GM15510 (cell line): ENCODE results near the gene LMOD3.
A peak's percentile ranks its signal among the peaks of the same experiment; 100 is the strongest.

Source experiments
- POLR2A ChIP-seq: IDR thresholded peaks from 3 replicates; pipeline ENCODE4 v1.6.1; 2011; ENCODE audit warnings: borderline replicate concordance; ENCODE audit not compliant: insufficient read length; ENCODE audit errors: extremely low read depth

Gene LMOD3

GRCh38 chr3:69087030-69087791 lies 35.2 kb downstream of the LMOD3 start:
- no peak for TF ChIP-seq POLR2A

- no peak for TF ChIP-seq POLR2A
Observed at GRCh38 chr3:69085833-69086722, 36.3 kb downstream of the LMOD3 start.

GRCh38 chr3:69085168-69085832 lies 37.1 kb downstream of the LMOD3 start:
- TF ChIP-seq POLR2A = no peak

GRCh38 chr3:69084326-69085167 lies 37.8 kb downstream of the LMOD3 start, which contains the start of gene ARL6IP5:
Gene ARL6IP5, plus strand, starts transcription at chr3:69084937. Its CDS starts 111 bp downstream, at chr3:69085048.
- TF ChIP-seq POLR2A = peak; percentile 52

DNA sequence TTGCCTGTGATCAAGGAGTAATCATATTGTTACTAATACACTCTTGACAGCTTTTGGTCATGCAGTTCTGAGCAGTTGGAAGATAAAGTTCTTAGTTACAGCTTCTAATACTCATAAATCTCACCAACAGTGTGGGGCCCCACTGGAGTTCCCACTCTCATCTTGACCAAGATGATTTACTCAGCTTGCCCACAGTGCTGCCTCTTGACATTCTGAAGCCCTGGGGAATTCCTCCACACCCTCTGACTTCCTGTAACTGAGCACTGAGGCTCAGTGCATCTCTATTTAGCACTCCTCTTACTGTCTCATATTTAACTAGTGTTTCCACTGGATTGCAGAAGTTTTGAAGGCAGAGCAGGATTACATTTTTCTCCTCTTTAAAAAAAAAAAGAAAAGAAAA lies 39.6 kb downstream of the LMOD3 start:
- peak; percentile 28 for TF ChIP-seq POLR2A

- TF ChIP-seq POLR2A = no peak
Observed at GRCh38 chr3:69082361-69082760, 40.0 kb downstream of the LMOD3 start.

GRCh38 chr3:69081583-69082262 lies 40.7 kb downstream of the LMOD3 start:
- no peak for TF ChIP-seq POLR2A

GRCh38 chr3:69080233-69080920 lies 42.0 kb downstream of the LMOD3 start, which contains the start of gene UBA3:
Gene UBA3, minus strand, starts transcription at chr3:69080365. Its CDS starts 12 bp downstream, at chr3:69080353.
- peak; percentile 91 for TF ChIP-seq POLR2A

- TF ChIP-seq POLR2A = no peak
Observed at GRCh38 chr3:69079269-69080159, 42.9 kb downstream of the LMOD3 start.

DNA sequence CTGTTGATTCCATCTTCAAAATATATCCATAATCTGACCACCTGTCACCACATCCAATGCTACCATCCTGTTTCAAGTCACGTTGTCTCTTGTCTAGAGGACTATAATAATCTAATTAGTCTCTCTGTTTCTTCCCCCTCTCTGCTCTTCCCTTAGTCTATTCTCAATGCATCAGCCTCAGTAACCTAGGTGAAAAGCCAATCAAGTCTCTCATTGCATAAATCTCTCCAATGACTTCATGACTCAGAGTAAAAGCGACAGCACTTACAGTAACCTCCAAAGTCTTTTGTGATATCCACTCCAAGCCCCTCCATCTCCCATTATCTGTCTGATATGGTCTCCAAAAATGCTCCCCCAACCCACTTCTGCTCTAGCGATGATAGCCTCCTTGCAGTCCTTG lies 49.5 kb downstream of the LMOD3 start:
- TF ChIP-seq POLR2A = no peak

DNA sequence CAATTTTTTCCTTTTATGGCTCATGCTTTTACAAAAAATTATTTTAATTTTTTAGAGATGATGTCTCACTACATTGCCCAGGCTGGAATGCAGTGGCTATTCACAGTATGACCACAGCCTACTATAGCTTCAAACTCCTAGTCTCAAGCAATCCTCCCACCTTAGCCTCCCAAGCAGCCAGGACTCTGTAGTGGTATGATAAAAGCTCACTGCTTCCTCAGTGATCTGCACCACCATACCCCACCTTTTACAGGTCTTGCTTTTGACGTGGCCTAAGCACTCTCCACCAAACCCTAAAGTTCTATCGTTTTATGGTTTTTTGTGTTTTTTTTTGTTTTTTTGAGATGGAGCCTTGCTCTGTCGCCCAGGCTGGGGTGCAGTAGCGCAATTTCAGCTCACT lies 56.3 kb downstream of the LMOD3 start:
- no peak for TF ChIP-seq POLR2A
